BJ (cell line): ENCODE measurements around the gene AKIRIN2. TPM values are rescaled to one million over a fixed set of nuclear protein-coding genes. Genes with fewer than 3 reads are reported as not detected.

Source experiments
- CTCF ChIA-PET: fragments of 350-600 bp; formaldehyde crosslinking; extraction: SDS; loops from one replicate; lab custom pipeline; 2021; ENCODE audit warnings: antibody characterized with exemption, inconsistent platforms; lab: Yijun Ruan, JAX
- POLR2A ChIA-PET: fragments of 300-600 bp; sonication (Branson Sonifier 250); formaldehyde crosslinking; extraction: SDS; loops from one replicate; lab custom pipeline; 2021; ENCODE audit warnings: antibody characterized with exemption; lab: Charles Lee
- DNase-seq: peaks from one replicate; pipeline ENCODE4 v3.0.0-alpha.2; 2011; ENCODE audit warnings: low read depth
- H3K27me3 ChIP-seq: 2 replicates; pipeline ENCODE4 v1.6.0; 2011; ENCODE audit warnings: low read length; ENCODE audit not compliant: control insufficient read depth, insufficient read depth
- H3K36me3 ChIP-seq: 2 replicates; pipeline ENCODE4 v1.5.1; 2011; ENCODE audit warnings: low read length; ENCODE audit not compliant: control insufficient read depth, insufficient read depth
- H3K4me3 ChIP-seq: 2 replicates; pipeline ENCODE4 v1.5.1; 2011; ENCODE audit warnings: low read depth, mild to moderate bottlenecking, control low read depth, low read length
- polyA plus RNA-seq: library from polyadenylated mRNA; depleted of rRNA; stranded (reverse); fragments of >200 nt; gene quantifications from 2 replicates; pipeline ENCODE4 v1.2.3, GENCODE V29; 2011
- TF ChIP-seq, protein P1 (sequence below): IDR thresholded peaks from 2 replicates; pipeline ENCODE4 v1.5.1; 2011; ENCODE audit warnings: low read depth, mild to moderate bottlenecking, control low read depth, inconsistent platforms, low read length, moderate library complexity; ENCODE audit not compliant: insufficient read depth

The AKIRIN2 gene
- polyA plus RNA-seq, 1 experiment, result 8.1 TPM

DNA sequence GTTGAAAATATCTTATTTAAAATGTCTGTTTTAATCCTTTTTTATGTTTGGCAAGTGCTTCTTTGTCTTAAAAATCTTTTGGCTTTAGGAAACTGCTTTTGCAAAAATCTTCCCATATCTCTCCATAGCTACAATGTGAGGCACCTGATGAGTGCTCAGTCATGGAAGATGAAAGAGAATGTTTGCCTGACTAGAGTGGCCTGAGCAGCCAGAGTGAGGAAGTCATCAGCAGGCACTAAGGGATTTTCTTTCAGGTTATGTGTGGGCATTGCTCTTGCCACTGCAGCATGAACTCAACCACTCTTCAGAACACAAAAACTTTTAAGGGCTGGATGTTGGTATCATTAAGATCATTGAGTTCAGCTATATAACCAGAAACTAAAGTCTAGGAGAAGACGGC is 47.9 kb downstream of the AKIRIN2 start:
- ChIA-PET POLR2A (no interaction called here), CTCF (interaction anchor here (0.6 to 1.6 kb wide), 4 partner anchors 17 to 473 kb away, joined by 3 to 5 read pairs (median 4); no protein-coding TSS in a partner anchor)
- Histone ChIP-seq H3K4me3 (no peak overlapping the region), H3K27me3 (no peaks in the 10 kb centered on the region), H3K36me3 (no peaks in the 10 kb centered on the region; the same call in 1 of the 2 replicates)
- TF ChIP-seq, protein P1, sequence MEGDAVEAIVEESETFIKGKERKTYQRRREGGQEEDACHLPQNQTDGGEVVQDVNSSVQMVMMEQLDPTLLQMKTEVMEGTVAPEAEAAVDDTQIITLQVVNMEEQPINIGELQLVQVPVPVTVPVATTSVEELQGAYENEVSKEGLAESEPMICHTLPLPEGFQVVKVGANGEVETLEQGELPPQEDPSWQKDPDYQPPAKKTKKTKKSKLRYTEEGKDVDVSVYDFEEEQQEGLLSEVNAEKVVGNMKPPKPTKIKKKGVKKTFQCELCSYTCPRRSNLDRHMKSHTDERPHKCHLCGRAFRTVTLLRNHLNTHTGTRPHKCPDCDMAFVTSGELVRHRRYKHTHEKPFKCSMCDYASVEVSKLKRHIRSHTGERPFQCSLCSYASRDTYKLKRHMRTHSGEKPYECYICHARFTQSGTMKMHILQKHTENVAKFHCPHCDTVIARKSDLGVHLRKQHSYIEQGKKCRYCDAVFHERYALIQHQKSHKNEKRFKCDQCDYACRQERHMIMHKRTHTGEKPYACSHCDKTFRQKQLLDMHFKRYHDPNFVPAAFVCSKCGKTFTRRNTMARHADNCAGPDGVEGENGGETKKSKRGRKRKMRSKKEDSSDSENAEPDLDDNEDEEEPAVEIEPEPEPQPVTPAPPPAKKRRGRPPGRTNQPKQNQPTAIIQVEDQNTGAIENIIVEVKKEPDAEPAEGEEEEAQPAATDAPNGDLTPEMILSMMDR, result no peak
- DNase-seq, result no peak

DNA sequence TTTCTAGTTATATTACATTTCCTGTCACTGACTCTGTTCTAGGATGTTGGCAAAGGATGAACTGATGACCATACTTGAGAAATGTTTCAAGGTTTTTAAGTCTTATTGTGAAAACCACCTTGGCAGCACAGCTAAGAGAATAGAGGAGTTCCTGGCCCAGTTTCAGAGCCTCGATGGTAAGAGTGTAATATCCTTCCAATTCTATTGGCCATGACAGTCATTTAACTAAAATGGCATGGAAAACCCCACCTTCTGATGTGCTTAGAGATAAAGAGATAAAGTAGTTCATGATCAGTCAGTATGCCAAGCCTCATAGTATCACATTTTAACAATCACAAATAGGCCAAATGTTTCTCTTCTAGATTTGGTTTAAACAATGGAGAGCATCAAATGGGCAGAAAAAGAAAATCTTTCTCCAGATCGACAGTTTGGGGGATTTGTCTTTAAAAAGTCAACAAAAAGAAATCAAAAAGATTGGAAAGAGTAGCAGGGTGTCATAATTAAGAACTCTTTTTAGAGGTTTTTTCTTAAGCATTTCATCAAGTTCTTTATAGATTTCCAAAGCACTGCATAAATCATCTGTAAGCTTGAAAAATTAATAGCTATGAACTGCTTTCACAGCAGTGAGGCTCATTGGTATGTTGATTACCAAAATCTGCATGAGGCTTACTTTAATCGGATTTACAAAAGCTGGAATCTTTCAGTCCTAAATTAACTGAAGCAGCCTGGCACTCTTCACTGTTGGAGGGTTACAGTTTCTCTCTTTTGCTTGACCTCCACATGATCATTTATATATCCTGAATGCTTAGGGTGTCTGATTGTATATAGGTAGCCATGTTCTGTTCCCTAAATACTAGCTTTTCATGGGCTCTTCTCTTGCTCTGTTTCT is 48.7 kb downstream of the AKIRIN2 start:
- no peaks in the 10 kb centered on the region; the same call in 1 of the 2 replicates for H3K36me3 ChIP-seq
- H3K4me3 ChIP-seq, result no peak overlapping the region
- no peak for DNase-seq
- ChIA-PET CTCF (interaction anchor here (0.8 to 1.6 kb wide), 3 partner anchors 12 to 137 kb away, joined by 3 to 5 read pairs (median 4); no protein-coding TSS in a partner anchor), POLR2A (no interaction called here)
- H3K27me3 ChIP-seq, result no peaks in the 10 kb centered on the region
- TF ChIP-seq, protein P1, result no peak

DNA sequence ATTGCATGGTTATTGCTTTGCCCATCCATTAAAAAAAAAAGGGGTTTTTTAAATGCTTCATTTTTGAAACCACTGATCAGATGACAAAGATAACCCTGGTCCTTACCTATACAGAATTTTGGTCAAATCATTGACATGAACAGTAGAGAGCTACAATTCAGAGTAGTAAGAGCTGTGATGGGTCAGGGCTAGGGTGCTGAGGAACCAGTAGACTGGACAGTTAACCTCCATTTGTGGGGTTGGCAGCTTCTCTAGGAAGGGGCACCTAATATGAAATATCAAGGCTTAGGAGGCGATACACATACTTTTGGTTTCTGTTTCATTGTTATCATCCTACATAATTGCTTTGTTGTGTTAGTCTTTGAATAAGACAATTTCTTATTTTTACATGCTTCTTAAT is 57.0 kb downstream of the AKIRIN2 start:
- ChIA-PET POLR2A (interaction anchor here (0.6 kb wide), 1 partner anchor 1970 kb away, joined by 4 read pairs; no protein-coding TSS in a partner anchor), CTCF (no interaction called here)
- Histone ChIP-seq H3K36me3 (no peaks in the 10 kb centered on the region), H3K27me3 (no peaks in the 10 kb centered on the region), H3K4me3 (no peak overlapping the region)
- TF ChIP-seq, protein P1, result no peak
- no peak for DNase-seq

DNA sequence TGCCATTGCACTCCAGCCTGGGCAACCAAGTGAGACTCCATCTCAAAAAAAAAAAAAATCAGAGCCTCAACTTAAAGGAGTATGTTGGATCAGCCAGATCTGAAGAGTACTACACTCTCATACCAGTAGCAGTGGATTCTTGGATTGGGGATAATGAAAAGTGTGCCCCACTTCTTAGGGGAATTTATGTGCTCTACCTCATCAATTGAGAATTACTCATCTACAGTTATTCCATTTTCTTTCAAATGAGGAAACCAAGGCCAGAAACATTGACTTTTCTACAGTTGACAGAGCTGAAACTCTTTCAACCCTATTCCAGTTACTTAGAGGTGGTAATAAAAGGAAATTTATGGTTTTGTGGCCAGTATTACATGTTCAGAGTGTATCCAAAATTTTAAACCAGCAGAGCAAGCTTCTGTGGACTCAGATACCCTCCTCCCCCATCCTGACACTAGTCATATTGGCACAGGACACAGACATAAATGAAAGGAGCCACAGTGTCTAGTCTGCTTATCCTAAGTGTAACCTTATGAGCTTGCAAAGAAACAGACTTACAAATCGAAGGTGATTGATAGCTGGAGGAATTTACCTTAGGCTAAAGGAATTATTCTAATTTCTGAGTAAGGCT is 60.9 kb downstream of the AKIRIN2 start:
- TF ChIP-seq, protein P1, result no peak
- H3K36me3 ChIP-seq, result peaks cover 2% of the 10 kb centered on the region
- no peaks in the 10 kb centered on the region for H3K27me3 ChIP-seq
- POLR2A ChIA-PET, result no interaction called here
- no peak for DNase-seq
- CTCF ChIA-PET, result interaction anchor here (0.6 to 1.1 kb wide), 3 partner anchors 12 to 38 kb away, joined by 3 to 6 read pairs (median 3); no protein-coding TSS in a partner anchor
- H3K4me3 ChIP-seq, result no peak overlapping the region

DNA sequence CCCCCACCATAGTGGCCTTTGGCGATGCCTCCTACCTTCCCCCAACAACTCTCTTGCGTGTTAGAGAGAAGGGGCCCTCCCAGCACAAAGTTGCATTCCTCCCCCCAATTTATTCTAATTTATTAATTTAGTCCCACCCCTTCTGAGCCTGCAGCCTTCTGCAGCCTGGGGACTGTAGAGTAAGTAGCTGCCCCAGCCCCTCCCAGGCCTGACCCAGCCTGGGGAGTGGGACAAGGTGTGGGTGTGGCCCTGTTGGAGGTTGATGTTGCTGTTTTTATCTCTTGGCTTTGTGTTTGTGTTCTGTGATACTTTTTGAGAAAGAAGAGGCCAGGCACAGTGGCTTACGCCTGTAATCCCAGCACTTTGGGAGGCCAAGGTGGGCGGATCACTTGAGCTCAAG is 62.7 kb downstream of the AKIRIN2 start:
- H3K27me3 ChIP-seq, result no peaks in the 10 kb centered on the region
- no peak for DNase-seq
- H3K36me3 ChIP-seq, result peaks cover 2% of the 10 kb centered on the region
- POLR2A ChIA-PET, result no interaction called here
- no peak overlapping the region for H3K4me3 ChIP-seq
- TF ChIP-seq, protein P1, result no peak
- CTCF ChIA-PET, result no interaction called here
